PC-9 (cell line): ENCODE results near the gene ACTR1A.

ENCODE experiments used
- EZH2 ChIP-seq: fragments of 200-600 bp; sonication (generic); IDR thresholded peaks from 2 replicates; pipeline ENCODE4 v1.8.0; 2017; ENCODE audit warnings: antibody characterized with exemption, low read depth
- TF ChIP-seq, protein P1 (sequence below): fragments of 200-600 bp; sonication (generic); conservative IDR thresholded peaks from 2 replicates; pipeline ENCODE4 v1.6.1; 2017; ENCODE audit warnings: mixed run types, antibody characterized with exemption, mild to moderate bottlenecking, moderate library complexity

DNA sequence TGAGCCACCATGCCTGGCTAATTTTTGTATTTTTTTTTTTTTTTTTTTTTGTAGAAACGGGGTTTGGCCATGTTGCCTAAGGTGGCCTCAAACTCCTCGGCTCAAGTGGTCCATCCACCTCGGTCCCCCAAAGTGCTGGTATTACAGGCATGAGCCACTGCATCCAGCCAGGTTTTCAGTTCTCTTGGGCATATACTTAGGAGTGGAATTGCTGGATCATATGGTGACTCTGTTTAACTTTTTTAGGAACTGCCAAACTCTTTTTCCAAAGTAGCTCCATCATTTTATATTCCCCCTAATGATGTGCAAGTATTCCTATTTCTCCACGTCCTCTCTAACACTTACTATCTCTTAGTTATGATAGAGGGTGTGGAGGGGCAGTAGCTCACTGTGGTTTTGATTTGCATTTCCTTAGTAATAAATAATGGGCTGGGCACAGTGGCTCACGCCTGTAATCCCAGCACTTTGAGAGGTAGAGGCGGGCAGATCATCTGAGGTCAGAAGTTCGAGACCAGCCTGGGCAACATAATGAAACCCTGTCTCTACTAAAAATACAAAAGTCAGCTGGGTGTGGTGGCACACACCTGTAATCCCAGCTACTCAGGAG is 42.9 kb upstream of the ACTR1A start:
- TF ChIP-seq, protein P1, sequence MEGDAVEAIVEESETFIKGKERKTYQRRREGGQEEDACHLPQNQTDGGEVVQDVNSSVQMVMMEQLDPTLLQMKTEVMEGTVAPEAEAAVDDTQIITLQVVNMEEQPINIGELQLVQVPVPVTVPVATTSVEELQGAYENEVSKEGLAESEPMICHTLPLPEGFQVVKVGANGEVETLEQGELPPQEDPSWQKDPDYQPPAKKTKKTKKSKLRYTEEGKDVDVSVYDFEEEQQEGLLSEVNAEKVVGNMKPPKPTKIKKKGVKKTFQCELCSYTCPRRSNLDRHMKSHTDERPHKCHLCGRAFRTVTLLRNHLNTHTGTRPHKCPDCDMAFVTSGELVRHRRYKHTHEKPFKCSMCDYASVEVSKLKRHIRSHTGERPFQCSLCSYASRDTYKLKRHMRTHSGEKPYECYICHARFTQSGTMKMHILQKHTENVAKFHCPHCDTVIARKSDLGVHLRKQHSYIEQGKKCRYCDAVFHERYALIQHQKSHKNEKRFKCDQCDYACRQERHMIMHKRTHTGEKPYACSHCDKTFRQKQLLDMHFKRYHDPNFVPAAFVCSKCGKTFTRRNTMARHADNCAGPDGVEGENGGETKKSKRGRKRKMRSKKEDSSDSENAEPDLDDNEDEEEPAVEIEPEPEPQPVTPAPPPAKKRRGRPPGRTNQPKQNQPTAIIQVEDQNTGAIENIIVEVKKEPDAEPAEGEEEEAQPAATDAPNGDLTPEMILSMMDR: no peak
- TF ChIP-seq EZH2: no peak
